Kidney epithelial cell (primary cell): ENCODE measurements around the gene PLA2G4F. TPM values are rescaled to one million over a fixed set of nuclear protein-coding genes. Genes with fewer than 3 reads are reported as not detected.

Experiments used
- DNase-seq: peaks from one replicate; pipeline ENCODE4 v3.0.0-alpha.2; 2010; ENCODE audit warnings: low read depth
- H3K27me3 ChIP-seq: 2 replicates; pipeline ENCODE4 v1.6.0; 2011; ENCODE audit warnings: low read length; ENCODE audit not compliant: control insufficient read depth, insufficient read depth
- H3K36me3 ChIP-seq: 2 replicates; pipeline ENCODE4 v1.5.1; 2011; ENCODE audit warnings: low read length; ENCODE audit not compliant: control insufficient read depth, insufficient read depth
- H3K4me3 ChIP-seq: 2 replicates; pipeline ENCODE4 v1.5.1; 2011; ENCODE audit warnings: low read depth, mild to moderate bottlenecking, control low read depth, low read length
- total RNA-seq: library from RNA; depleted of rRNA; stranded (reverse); fragments of >200 nt; gene quantifications from 2 replicates; pipeline ENCODE4 v1.2.3, GENCODE V29; 2015
- TF ChIP-seq, protein P1 (sequence below): IDR thresholded peaks from 2 replicates; pipeline ENCODE4 v1.5.1; 2011; ENCODE audit warnings: mild to moderate bottlenecking, moderate library complexity, low read length, control low read depth, inconsistent platforms; ENCODE audit not compliant: insufficient read depth, poor library complexity, severe bottlenecking

Gene PLA2G4F
- total RNA-seq, 1 donor from 2014 or later = 0.84 TPM

DNA sequence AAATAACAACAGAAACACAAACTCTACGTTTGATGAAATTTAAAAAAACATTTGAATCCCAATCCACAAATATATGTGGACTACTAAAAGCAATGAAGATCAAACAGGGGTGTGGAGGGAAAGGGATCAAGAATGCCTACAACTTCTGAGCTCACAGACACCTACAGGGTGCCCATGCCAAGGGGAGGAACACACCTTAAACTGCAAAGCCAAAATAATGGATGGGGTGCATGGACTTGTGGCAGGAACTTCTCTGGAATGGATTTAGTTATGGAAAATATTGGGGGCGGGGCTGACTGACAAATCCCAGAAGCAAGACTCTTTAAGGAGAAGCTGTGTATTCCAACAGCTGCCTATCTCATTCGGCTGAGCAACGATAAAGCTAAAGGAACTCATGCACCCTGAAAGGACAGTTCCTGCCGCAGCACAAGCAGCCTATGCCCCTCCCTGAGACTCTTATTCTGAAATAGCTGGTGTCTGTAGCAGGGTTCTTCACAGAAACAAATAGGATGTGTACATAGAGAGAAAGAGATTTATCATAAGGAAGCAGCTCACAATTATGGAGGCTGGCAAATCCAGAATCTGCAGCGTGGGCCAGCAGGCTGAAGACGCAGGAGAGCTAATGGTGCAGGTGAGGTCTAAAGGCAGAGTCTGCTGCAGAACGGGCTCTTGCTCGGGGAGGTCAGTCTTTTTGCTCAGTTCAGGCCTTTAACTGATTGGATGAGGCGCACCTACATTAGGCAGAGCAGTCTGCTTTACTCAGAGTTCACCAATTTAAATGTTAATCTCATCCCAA, 37.6 kb downstream of the PLA2G4F start:
- no peak overlapping the region for H3K4me3 ChIP-seq
- no peaks in the 10 kb centered on the region for H3K36me3 ChIP-seq
- TF ChIP-seq, protein P1, sequence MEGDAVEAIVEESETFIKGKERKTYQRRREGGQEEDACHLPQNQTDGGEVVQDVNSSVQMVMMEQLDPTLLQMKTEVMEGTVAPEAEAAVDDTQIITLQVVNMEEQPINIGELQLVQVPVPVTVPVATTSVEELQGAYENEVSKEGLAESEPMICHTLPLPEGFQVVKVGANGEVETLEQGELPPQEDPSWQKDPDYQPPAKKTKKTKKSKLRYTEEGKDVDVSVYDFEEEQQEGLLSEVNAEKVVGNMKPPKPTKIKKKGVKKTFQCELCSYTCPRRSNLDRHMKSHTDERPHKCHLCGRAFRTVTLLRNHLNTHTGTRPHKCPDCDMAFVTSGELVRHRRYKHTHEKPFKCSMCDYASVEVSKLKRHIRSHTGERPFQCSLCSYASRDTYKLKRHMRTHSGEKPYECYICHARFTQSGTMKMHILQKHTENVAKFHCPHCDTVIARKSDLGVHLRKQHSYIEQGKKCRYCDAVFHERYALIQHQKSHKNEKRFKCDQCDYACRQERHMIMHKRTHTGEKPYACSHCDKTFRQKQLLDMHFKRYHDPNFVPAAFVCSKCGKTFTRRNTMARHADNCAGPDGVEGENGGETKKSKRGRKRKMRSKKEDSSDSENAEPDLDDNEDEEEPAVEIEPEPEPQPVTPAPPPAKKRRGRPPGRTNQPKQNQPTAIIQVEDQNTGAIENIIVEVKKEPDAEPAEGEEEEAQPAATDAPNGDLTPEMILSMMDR = no peak
- peaks cover 4% of the 10 kb centered on the region for H3K27me3 ChIP-seq
- DNase-seq = no peak

DNA sequence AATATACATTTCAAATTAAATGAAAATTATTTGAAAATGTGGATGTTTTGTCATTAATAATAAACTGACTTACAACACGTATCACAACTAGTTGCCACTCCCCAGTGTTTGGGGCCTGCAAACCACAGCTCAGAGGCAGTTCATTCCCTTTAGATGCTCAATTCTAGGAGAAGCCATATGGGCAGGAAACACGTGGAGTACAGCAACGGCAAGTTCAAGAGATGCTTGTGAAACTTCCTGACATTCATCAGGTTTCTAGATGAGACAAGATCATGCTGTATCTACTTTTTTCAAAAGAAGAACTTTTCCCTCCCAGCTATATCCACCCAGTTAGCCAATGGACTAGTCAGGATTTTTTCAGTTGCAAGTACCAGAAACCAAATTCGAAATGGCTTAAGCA, 44.5 kb downstream of the PLA2G4F start:
- Histone ChIP-seq H3K4me3 (no peak overlapping the region), H3K27me3 (no peaks in the 10 kb centered on the region), H3K36me3 (no peaks in the 10 kb centered on the region)
- no peak for DNase-seq
- TF ChIP-seq, protein P1 = no peak

DNA sequence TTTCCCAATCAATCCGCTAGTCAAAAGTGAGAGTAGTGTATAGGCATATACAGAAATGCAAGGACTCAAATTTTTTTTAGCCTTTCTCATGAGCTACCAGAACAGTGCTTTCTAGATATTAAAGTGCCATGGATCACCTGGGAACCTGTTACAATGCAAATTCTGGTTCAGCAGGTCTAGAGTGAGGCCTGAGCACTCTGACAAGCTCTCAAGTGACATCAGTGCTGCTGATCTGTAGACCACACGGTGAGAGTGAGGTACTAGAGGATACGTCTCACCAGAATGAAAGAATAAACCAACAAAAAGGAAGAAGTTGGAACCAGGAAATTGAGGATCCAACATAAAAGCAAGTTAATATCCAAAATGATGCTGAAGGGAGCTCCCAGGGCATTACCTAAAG, 46.1 kb downstream of the PLA2G4F start:
- no peaks in the 10 kb centered on the region for H3K27me3 ChIP-seq
- no peak overlapping the region for H3K4me3 ChIP-seq
- no peak for DNase-seq
- H3K36me3 ChIP-seq = no peaks in the 10 kb centered on the region
- TF ChIP-seq, protein P1 = no peak

DNA sequence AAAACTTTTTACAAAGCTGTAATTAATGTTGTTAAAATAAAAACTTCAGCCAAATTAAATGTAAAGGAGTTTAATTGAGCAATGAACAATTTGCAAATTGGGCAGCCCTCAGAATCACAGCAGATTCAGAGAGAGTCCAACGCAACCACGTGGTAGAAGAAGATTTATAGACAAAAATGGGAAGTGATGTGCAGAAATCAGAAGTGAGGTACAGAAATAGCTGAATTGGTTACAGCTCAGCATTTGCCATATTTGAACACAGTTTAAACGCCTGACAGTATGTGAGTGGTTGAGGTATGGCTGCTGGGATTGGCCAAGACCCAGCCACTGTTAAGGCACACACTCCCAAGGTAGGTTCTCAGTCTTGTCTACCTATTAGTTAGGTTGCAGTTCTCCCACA, 47.6 kb downstream of the PLA2G4F start:
- no peaks in the 10 kb centered on the region for H3K36me3 ChIP-seq
- TF ChIP-seq, protein P1 = no peak
- H3K4me3 ChIP-seq = no peak overlapping the region
- H3K27me3 ChIP-seq = no peaks in the 10 kb centered on the region
- no peak for DNase-seq

DNA sequence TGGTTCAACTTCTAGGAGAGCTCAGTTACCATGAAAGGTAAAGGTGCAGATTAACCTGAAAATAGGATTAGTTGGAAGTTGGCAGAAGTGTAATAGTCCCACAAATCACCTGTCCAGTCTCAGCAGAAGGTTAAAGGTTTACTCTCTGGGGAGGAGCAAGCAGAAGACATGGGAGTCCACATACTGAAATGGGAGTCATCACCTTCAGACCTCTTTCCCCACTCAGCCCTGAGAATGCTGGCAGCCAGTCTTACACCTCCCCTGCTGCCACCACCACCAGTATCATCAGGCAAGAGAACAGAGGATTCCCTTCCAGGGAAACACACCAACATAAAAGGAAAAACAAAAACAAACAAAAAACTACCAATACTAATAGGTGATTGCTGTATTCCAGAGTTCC, 48.2 kb downstream of the PLA2G4F start:
- TF ChIP-seq, protein P1 = no peak
- H3K36me3 ChIP-seq = no peaks in the 10 kb centered on the region
- DNase-seq = no peak
- no peaks in the 10 kb centered on the region for H3K27me3 ChIP-seq
- no peak overlapping the region for H3K4me3 ChIP-seq

DNA sequence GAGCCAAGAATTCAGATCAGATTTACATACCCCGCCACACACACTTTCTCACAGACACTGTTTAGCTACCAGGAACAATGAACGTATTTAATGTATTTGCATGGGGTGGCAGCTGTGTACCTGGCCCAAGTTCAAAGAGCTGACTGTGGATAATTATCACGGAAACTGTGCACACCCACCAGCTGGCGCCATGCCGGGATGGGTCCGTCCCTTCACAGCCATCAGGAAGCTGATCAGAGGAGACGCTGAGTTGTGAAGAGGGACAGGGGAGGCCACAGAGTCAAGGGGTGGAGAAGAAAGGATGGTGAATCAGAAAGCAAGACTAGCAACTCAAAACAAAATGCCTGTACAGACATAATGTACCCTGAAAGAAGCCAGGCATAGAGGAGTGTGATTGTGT, 49.0 kb downstream of the PLA2G4F start:
- no peak for DNase-seq
- no peak overlapping the region for H3K4me3 ChIP-seq
- H3K36me3 ChIP-seq = no peaks in the 10 kb centered on the region
- H3K27me3 ChIP-seq = no peaks in the 10 kb centered on the region
- TF ChIP-seq, protein P1 = no peak
